ENCODE results near the gene DISP2.

DISP2 gene

GRCh38 chr15:40357723-40358470 lies at the start of gene DISP2:
DISP2 (plus strand) TSS chr15:40358219; CDS start chr15:40358322, 103 bp downstream.
- peak; percentile 83 to 88 for DNase-seq (ENCODE audit: low read depth in 2 of 2)

GRCh38 chr15:40309344-40309862 lies 48.6 kb upstream of the DISP2 start:
- no peak for DNase-seq (ENCODE audit: low read depth in 2 of 2)

GRCh38 chr15:40310001-40310959 lies 47.7 kb upstream of the DISP2 start:
- peak; percentile 42 to 51 for DNase-seq (ENCODE audit: low read depth in 2 of 2)

GRCh38 chr15:40310993-40311392 lies 47.0 kb upstream of the DISP2 start:
- no peak for DNase-seq (ENCODE audit: low read depth in 2 of 2)

GRCh38 chr15:40312370-40313158 lies 45.5 kb upstream of the DISP2 start:
- no peak for DNase-seq (ENCODE audit: low read depth in 2 of 2)

GRCh38 chr15:40313531-40314398 lies 44.3 kb upstream of the DISP2 start:
- DNase-seq (ENCODE audit: low read depth in 2 of 2) = no peak

GRCh38 chr15:40314723-40315276 lies 43.2 kb upstream of the DISP2 start:
- no peak for DNase-seq (ENCODE audit: low read depth in 2 of 2)

GRCh38 chr15:40316931-40317330 lies 41.1 kb upstream of the DISP2 start:
- DNase-seq (ENCODE audit: low read depth in 2 of 2) = no peak

GRCh38 chr15:40317580-40317979 lies 40.4 kb upstream of the DISP2 start:
- DNase-seq (ENCODE audit: low read depth in 2 of 2) = no peak

GRCh38 chr15:40320409-40320808 lies 37.6 kb upstream of the DISP2 start:
- no peak for DNase-seq (ENCODE audit: low read depth in 2 of 2)

- DNase-seq (ENCODE audit: low read depth in 2 of 2) = peak in 1 of 2 donors; percentile 51
Observed at GRCh38 chr15:40320931-40321371, 37.1 kb upstream of the DISP2 start.

- DNase-seq (ENCODE audit: low read depth in 2 of 2) = no peak
Observed at GRCh38 chr15:40322531-40323238, 35.3 kb upstream of the DISP2 start.

- DNase-seq (ENCODE audit: low read depth in 2 of 2) = peak; percentile 83 to 89
Observed at GRCh38 chr15:40323239-40323952, 34.6 kb upstream of the DISP2 start, which contains the start of gene INAFM2. INAFM2 (plus strand) TSS chr15:40323692; CDS start chr15:40324056, 364 bp downstream.

- peak in 1 of 2 donors; percentile 31 for DNase-seq (ENCODE audit: low read depth in 2 of 2)
Observed at GRCh38 chr15:40323953-40324937, 33.8 kb upstream of the DISP2 start.

- DNase-seq (ENCODE audit: low read depth in 2 of 2) = no peak
Observed at GRCh38 chr15:40325188-40325587, 32.8 kb upstream of the DISP2 start.

- DNase-seq (ENCODE audit: low read depth in 2 of 2) = no peak
Observed at GRCh38 chr15:40325700-40326099, 32.3 kb upstream of the DISP2 start.

- DNase-seq (ENCODE audit: low read depth in 2 of 2) = no peak
Observed at GRCh38 chr15:40327457-40327856, 30.6 kb upstream of the DISP2 start.

GRCh38 chr15:40328176-40328575 lies 29.8 kb upstream of the DISP2 start:
- DNase-seq (ENCODE audit: low read depth in 2 of 2) = no peak

Measured in stimulated activated CD4-positive, alpha-beta T cell treated with anti-CD3 and anti-CD28 coated beads, Interleukin-1b, Interleukin-23, amount 100 ng/mL, for 4 hours (primary cell).